ENCODE measurements around the gene NET1.

DNA sequence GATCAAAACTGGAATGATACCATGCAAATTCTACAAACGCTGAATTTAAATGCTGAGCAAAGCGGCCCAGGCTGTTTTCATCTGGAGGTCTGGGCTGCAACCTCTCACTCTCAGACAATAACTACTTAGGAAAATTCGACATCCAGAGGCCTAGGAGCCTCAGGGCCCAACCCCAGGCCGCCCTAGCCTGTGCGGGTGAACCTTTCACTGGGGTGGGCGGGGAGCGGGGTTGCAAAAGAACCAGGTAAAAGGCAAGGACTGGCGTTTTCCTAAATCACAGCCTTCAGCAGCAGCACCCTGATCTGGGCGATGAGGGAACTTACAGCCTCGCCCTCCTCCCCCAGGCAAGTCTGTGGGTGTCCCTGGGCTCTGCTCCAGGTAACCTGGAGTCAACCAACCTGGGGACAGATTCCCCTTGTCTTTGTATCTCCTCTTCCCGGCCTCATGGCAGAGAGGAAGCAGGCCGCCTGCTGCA, 53.7 kb downstream of the NET1 start:
- TF ChIP-seq, protein P1, sequence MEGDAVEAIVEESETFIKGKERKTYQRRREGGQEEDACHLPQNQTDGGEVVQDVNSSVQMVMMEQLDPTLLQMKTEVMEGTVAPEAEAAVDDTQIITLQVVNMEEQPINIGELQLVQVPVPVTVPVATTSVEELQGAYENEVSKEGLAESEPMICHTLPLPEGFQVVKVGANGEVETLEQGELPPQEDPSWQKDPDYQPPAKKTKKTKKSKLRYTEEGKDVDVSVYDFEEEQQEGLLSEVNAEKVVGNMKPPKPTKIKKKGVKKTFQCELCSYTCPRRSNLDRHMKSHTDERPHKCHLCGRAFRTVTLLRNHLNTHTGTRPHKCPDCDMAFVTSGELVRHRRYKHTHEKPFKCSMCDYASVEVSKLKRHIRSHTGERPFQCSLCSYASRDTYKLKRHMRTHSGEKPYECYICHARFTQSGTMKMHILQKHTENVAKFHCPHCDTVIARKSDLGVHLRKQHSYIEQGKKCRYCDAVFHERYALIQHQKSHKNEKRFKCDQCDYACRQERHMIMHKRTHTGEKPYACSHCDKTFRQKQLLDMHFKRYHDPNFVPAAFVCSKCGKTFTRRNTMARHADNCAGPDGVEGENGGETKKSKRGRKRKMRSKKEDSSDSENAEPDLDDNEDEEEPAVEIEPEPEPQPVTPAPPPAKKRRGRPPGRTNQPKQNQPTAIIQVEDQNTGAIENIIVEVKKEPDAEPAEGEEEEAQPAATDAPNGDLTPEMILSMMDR (IDR thresholded peaks at IDR 0.05; ENCODE audit: poor library complexity): no peak
- TF ChIP-seq EZH2 (IDR thresholded peaks at IDR 0.05; ENCODE audit: borderline replicate concordance): no peak
